Activated naive CD8-positive, alpha-beta T cell treated with anti-CD3 and anti-CD28 coated beads, Interleukin-2, amount 10 ng/mL, durations not matched to agents 7 days and 5 days (primary cell): Measurements from ENCODE around the gene TNIK. TPM values are rescaled to one million over a fixed set of nuclear protein-coding genes. Genes with fewer than 3 reads are reported as not detected.

Source experiments
- ATAC-seq: fragments of 150-1000 bp; cut with Tn5 transposase; one replicate; pipeline ENCODE4 v1.10.0; 2021; ENCODE audit warnings: low read depth, moderate library complexity
- POLR2A ChIA-PET: fragments of 350-600 bp; sonication (Branson Sonifier 250); formaldehyde crosslinking; loops from one replicate; lab custom pipeline; 2021; ENCODE audit warnings: antibody characterized with exemption; lab: Charles Lee
- DNase-seq: peaks from one replicate; pipeline ENCODE4 v3.0.0; 2021
- H3K27ac Mint-ChIP-seq: one replicate; pipeline ENCODE4 v1.8.0; 2022; ENCODE audit warnings: mild to moderate bottlenecking, mixed read lengths
- H3K27me3 Mint-ChIP-seq: one replicate; pipeline ENCODE4 v1.8.0; 2022; ENCODE audit warnings: mild to moderate bottlenecking, moderate library complexity, mixed read lengths
- H3K36me3 Mint-ChIP-seq: one replicate; pipeline ENCODE4 v1.8.0; 2021; ENCODE audit warnings: mild to moderate bottlenecking, mixed read lengths
- H3K4me1 Mint-ChIP-seq: one replicate; pipeline ENCODE4 v1.8.0; 2021; ENCODE audit warnings: mixed read lengths
- H3K4me3 Mint-ChIP-seq: one replicate; pipeline ENCODE4 v1.8.0; 2022; ENCODE audit warnings: mild to moderate bottlenecking, moderate library complexity, mixed read lengths
- H3K9me3 Mint-ChIP-seq: one replicate; pipeline ENCODE4 v1.8.0; 2021; ENCODE audit warnings: mixed read lengths
- total RNA-seq, 2 experiments: library from RNA; stranded (reverse); gene quantifications; one replicate each; pipeline ENCODE4 v1.2.3, GENCODE V29; 2021

The TNIK gene
- total RNA-seq, 2 experiments from 2014 or later = 47.6 to 52.7 TPM

GRCh38 chr3:171282041-171282440, 178.2 kb downstream of the TNIK start:
- no peaks in the 10 kb centered on the region for H3K27me3 Mint-ChIP-seq
- peaks cover 9% of the 10 kb centered on the region for H3K36me3 Mint-ChIP-seq
- peaks cover 42% of the 10 kb centered on the region for H3K4me1 Mint-ChIP-seq
- H3K9me3 Mint-ChIP-seq = peaks cover 5% of the 10 kb centered on the region
- no peak overlapping the region for H3K4me3 Mint-ChIP-seq
- no peak for DNase-seq
- H3K27ac Mint-ChIP-seq = no peak overlapping the region
- ATAC-seq = no peak
- POLR2A ChIA-PET = no interaction called here

- no peaks in the 10 kb centered on the region for H3K27me3 Mint-ChIP-seq
- no peak overlapping the region for H3K4me3 Mint-ChIP-seq
- no peak overlapping the region for H3K27ac Mint-ChIP-seq
- ATAC-seq (no peak), DNase-seq (no peak)
- H3K36me3 Mint-ChIP-seq = peaks cover 9% of the 10 kb centered on the region
- POLR2A ChIA-PET = no interaction called here
- H3K9me3 Mint-ChIP-seq = peaks cover 5% of the 10 kb centered on the region
- H3K4me1 Mint-ChIP-seq = peaks cover 36% of the 10 kb centered on the region
These were observed 178.8 kb downstream of the TNIK start for GRCh38 chr3:171281256-171281992.

- Mint-ChIP-seq H3K9me3 (peaks cover 7% of the 10 kb centered on the region), H3K4me1 (peaks cover 26% of the 10 kb centered on the region), H3K27me3 (no peaks in the 10 kb centered on the region), H3K4me3 (no peak overlapping the region), H3K36me3 (peaks cover 17% of the 10 kb centered on the region), H3K27ac (no peak overlapping the region)
- POLR2A ChIA-PET = interaction anchor here (1.2 kb wide), 1 partner anchor 17 kb away, joined by 3 read pairs; no protein-coding TSS in a partner anchor
- ATAC-seq = no peak
- DNase-seq = no peak
These were observed 180.2 kb downstream of the TNIK start for GRCh38 chr3:171279972-171280371.

GRCh38 chr3:171278299-171278590, 182.0 kb downstream of the TNIK start:
- Mint-ChIP-seq H3K9me3 (peaks cover 7% of the 10 kb centered on the region), H3K27me3 (no peaks in the 10 kb centered on the region)

GRCh38 chr3:171277456-171278298, 182.5 kb downstream of the TNIK start:
- H3K4me1 Mint-ChIP-seq = peaks cover 35% of the 10 kb centered on the region
- no peak overlapping the region for H3K27ac Mint-ChIP-seq
- H3K27me3 Mint-ChIP-seq = no peaks in the 10 kb centered on the region
- peaks cover 15% of the 10 kb centered on the region for H3K36me3 Mint-ChIP-seq
- ATAC-seq = no peak
- no peak overlapping the region for H3K4me3 Mint-ChIP-seq
- POLR2A ChIA-PET = no interaction called here
- DNase-seq = no peak
- H3K9me3 Mint-ChIP-seq = peaks cover 7% of the 10 kb centered on the region

More at GRCh38 chr3:171278299-171278590, 182.0 kb downstream of the TNIK start:
- ATAC-seq = no peak
- POLR2A ChIA-PET = no interaction called here
- Mint-ChIP-seq H3K27ac (no peak overlapping the region), H3K4me1 (peaks cover 35% of the 10 kb centered on the region), H3K36me3 (peaks cover 17% of the 10 kb centered on the region), H3K4me3 (no peak overlapping the region)
- no peak for DNase-seq

DNA sequence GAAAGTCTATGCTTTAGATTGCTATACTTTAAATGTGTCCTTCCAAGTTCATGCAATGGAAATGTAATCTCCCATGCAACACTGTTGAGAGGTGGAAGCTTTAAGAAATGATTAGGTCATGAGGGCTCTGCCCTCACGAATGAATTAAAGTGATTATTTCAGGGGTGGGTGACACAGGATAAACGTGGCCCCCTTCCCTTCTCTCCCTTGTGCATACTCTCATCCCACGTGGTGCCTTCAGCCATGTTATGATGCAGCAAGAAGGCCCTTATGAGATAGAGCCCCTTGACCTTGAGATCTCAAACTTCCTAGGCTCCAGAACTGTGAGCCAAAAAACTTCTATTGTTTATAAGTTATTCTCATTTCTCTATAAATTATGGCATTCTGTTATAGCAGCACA, 183.3 kb downstream of the TNIK start:
- H3K27ac Mint-ChIP-seq = no peak overlapping the region
- H3K4me3 Mint-ChIP-seq = no peak overlapping the region
- H3K36me3 Mint-ChIP-seq = peaks cover 17% of the 10 kb centered on the region
- POLR2A ChIA-PET = no interaction called here
- H3K27me3 Mint-ChIP-seq = no peaks in the 10 kb centered on the region
- H3K9me3 Mint-ChIP-seq = peaks cover 6% of the 10 kb centered on the region
- DNase-seq = no peak
- no peak for ATAC-seq
- peaks cover 33% of the 10 kb centered on the region for H3K4me1 Mint-ChIP-seq

DNA sequence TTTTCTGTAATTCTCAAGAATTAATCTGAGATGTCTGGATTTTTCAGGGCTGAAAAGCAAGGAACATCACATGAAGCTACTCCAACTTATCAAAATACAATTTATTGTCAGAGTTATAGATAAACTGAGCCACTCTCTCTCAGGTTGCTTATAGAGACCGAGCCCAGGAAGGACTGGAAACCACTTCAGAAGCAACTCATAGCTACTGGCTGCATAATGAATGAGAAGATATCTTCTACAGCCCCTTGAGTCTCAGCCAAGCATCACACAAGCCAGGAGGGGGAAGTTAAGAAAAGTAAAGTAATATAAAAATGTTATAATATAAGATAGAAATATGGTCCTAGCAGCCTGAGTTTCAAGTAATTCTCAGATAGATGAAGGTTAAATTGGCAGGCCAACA, 186.0 kb downstream of the TNIK start:
- DNase-seq = no peak
- H3K27ac Mint-ChIP-seq = no peak overlapping the region
- H3K4me3 Mint-ChIP-seq = no peak overlapping the region
- H3K4me1 Mint-ChIP-seq = peaks cover 44% of the 10 kb centered on the region
- H3K27me3 Mint-ChIP-seq = no peaks in the 10 kb centered on the region
- POLR2A ChIA-PET = no interaction called here
- H3K9me3 Mint-ChIP-seq = peaks cover 5% of the 10 kb centered on the region
- ATAC-seq = peak; percentile 59
- peaks cover 16% of the 10 kb centered on the region for H3K36me3 Mint-ChIP-seq

GRCh38 chr3:171270541-171270940, 189.7 kb downstream of the TNIK start:
- Mint-ChIP-seq H3K4me3 (peak overlapping the region; percentile 63), H3K4me1 (peaks cover 66% of the 10 kb centered on the region), H3K27me3 (no peaks in the 10 kb centered on the region), H3K36me3 (peaks cover 13% of the 10 kb centered on the region), H3K27ac (peak overlapping the region; percentile 43), H3K9me3 (peaks cover 2% of the 10 kb centered on the region)
- POLR2A ChIA-PET = interaction anchor here (1.0 kb wide), 1 partner anchor 191 kb away, joined by 3 read pairs; no protein-coding TSS in a partner anchor
- ATAC-seq (no peak), DNase-seq (no peak)

DNA sequence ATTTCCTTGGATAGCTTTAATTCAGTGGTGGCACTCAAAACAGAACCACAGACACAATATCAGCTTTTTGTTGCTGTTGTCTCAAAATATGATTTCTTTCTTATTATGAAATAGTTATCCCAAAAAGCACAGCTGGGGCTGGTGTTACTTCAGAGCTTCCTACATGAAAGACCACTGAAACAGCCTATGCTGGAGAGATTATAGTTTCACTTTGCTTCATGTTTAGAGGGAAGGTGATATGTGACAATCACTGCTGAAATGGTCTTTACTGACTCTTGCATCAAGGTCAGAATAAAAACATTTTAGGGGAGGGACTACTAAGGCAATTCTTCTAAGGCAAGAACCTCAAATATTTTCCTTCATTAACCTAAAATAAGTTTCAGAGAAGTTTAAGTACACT, 190.7 kb downstream of the TNIK start:
- H3K4me1 Mint-ChIP-seq = peaks cover 63% of the 10 kb centered on the region
- peaks cover 9% of the 10 kb centered on the region for H3K36me3 Mint-ChIP-seq
- H3K27me3 Mint-ChIP-seq = no peaks in the 10 kb centered on the region
- peak overlapping the region; percentile 63 for H3K4me3 Mint-ChIP-seq
- H3K27ac Mint-ChIP-seq = peak overlapping the region; percentile 67
- POLR2A ChIA-PET = interaction anchor here (1.0 to 1.6 kb wide), 3 partner anchors 14 to 192 kb away, joined by 3 to 4 read pairs (median 4); no protein-coding TSS in a partner anchor
- H3K9me3 Mint-ChIP-seq = peaks cover 2% of the 10 kb centered on the region
- peak; percentile 75 for ATAC-seq
- DNase-seq = no peak

GRCh38 chr3:171268677-171269076, 191.5 kb downstream of the TNIK start:
- Mint-ChIP-seq H3K27ac (peak overlapping the region; percentile 33), H3K27me3 (no peaks in the 10 kb centered on the region)

DNA sequence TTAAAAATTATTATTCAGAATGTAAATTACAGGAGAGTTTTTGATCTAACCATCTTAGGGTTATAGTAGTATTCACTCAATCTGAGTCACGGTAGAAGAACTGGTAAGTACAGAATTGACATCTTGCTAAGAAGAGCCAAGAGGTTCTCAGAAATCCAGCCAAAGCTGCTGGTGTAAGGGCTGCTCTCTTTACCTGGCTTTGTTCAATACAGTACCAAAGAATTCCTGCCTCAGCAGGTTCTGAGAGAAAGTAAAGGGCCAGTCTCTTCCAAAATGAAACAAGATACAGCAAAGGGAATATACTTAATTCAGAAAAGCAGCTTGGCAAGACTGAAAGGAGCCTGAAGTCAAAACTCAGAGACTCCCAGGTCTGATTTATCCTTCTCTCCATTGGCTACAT, 193.1 kb downstream of the TNIK start:
- H3K4me1 Mint-ChIP-seq = peaks cover 56% of the 10 kb centered on the region
- peaks cover 2% of the 10 kb centered on the region for H3K9me3 Mint-ChIP-seq
- ATAC-seq = peak; percentile 71
- H3K4me3 Mint-ChIP-seq = peak overlapping the region; percentile 58
- H3K27me3 Mint-ChIP-seq = no peaks in the 10 kb centered on the region
- POLR2A ChIA-PET = interaction anchor here (1.4 kb wide), 1 partner anchor 12 kb away, joined by 3 read pairs; no protein-coding TSS in a partner anchor
- no peak for DNase-seq
- peak overlapping the region; percentile 80 for H3K27ac Mint-ChIP-seq
- peaks cover 6% of the 10 kb centered on the region for H3K36me3 Mint-ChIP-seq

More at GRCh38 chr3:171268677-171269076, 191.5 kb downstream of the TNIK start:
- Mint-ChIP-seq H3K36me3 (peaks cover 9% of the 10 kb centered on the region), H3K4me3 (no peak overlapping the region), H3K4me1 (peaks cover 55% of the 10 kb centered on the region), H3K9me3 (peaks cover 2% of the 10 kb centered on the region)
- POLR2A ChIA-PET = interaction anchor here (1.3 to 1.6 kb wide), 2 partner anchors 13 to 19 kb away, joined by 4 read pairs; no protein-coding TSS in a partner anchor
- ATAC-seq = no peak
- DNase-seq = no peak

GRCh38 chr3:171266740-171267073, 193.5 kb downstream of the TNIK start:
- DNase-seq (no peak), ATAC-seq (no peak)
- Mint-ChIP-seq H3K4me3 (peak overlapping the region; percentile 58), H3K9me3 (peaks cover 2% of the 10 kb centered on the region), H3K4me1 (peaks cover 57% of the 10 kb centered on the region), H3K36me3 (peaks cover 6% of the 10 kb centered on the region), H3K27ac (peak overlapping the region; percentile 79), H3K27me3 (no peaks in the 10 kb centered on the region)
- POLR2A ChIA-PET = interaction anchor here (1.4 kb wide), 1 partner anchor 11 kb away, joined by 3 read pairs; no protein-coding TSS in a partner anchor

GRCh38 chr3:171266034-171266739, 194.0 kb downstream of the TNIK start:
- Mint-ChIP-seq H3K27ac (peak overlapping the region; percentile 89), H3K4me1 (peaks cover 60% of the 10 kb centered on the region), H3K36me3 (peaks cover 4% of the 10 kb centered on the region), H3K27me3 (no peaks in the 10 kb centered on the region), H3K4me3 (peak overlapping the region; percentile 80), H3K9me3 (peaks cover under 1% of the 10 kb centered on the region)
- DNase-seq = no peak
- POLR2A ChIA-PET = interaction anchor here (1.4 kb wide), 1 partner anchor 11 kb away, joined by 3 read pairs; no protein-coding TSS in a partner anchor
- ATAC-seq = no peak
